Activated CD4-positive, alpha-beta T cell treated with anti-CD3 and anti-CD28 coated beads, Interleukin-2, Interleukin-4, amounts not matched to agents 100 ng/mL and 50 ng/mL, durations not matched to agents 16 hours and 8 hours (primary cell): ENCODE measurements around the gene LRRC32.

Experiments
- DNase-seq: peaks from one replicate; pipeline ENCODE4 v3.0.0-alpha.2; 2020; ENCODE audit warnings: low spot score

Gene LRRC32

DNA sequence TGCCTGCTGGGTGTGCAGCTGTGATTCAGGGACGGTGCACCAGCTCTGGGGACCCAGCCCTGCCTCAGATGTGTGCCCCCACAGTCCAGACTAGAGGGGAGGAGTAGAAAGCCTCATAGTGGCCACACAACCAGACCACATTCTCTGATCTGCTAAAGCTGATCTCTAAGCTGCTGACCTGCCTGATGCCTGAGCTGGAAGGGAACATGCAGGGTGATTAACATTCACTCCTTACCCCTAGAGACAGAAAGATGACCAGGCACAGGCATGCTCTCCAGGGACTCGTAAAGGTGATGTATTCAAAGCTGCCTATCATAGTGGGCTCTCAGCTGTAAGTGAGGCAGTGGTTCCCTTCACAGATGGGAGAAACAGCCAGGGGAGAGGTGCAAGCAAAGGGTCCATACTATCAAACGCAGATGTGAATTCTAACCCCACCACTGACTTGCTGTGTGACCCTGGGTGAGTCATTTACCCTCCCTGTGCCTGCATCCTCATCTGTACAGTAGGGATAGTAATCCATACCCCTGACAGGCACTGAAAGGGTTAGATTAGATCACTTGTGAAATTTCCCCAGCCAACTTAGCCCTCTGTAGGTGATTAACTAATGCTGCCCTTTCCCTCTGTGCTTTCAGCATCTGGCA lies 29.0 kb upstream of the LRRC32 start:
- no peak for DNase-seq

DNA sequence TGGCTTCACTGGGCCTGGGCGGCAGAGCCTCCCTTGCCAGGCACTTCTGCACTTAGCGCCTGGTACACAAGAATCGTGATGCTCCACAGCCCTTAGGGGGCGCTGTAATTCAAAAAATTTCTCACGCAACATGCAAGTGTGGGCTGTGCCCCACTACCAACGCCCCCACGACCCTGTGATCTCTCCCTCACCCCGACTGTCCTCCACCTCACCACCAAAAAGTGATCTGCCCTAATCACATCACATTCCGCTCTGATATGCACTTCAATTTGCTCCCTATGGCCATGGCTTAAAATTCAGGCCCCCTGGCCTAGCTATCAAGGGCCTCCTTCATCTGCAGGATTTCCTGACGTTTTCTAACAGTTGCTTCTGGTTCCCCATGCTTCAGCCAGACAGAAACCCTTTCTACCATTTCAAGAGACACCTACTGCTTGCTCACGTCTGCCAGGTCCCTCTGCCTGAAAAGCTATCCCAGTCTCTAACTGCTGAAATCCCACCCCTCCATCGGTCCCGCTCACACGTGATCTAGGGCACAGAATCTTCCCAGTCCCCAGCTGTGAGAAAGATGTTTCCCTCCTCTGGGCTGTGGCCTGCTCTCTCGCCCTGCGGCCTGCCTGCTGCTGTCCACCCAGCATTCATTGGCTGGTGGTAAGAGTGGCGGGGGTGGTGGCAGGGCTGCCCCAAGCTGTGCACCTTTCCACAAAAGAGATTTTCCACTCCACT lies 27.9 kb upstream of the LRRC32 start:
- DNase-seq = peak; percentile 25

DNA sequence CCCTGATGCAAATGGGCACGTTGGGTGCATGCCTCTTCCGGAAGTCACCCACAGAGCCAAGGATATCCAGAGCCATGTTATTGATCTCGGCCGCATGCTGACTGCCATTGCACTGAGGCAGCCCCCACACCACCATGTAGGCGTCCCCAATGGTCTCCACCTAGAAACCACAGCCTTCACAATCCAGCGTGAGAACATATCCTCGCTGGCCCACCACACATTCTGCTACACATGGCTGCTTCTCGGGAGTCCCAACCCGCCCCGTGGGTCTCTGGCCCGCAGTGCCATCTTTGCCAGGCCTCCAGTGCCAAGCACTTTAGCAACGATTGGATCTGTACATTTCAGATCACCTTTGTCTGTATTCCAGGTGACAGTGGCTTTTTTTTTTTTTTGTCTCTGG lies 26.2 kb upstream of the LRRC32 start:
- DNase-seq = no peak

DNA sequence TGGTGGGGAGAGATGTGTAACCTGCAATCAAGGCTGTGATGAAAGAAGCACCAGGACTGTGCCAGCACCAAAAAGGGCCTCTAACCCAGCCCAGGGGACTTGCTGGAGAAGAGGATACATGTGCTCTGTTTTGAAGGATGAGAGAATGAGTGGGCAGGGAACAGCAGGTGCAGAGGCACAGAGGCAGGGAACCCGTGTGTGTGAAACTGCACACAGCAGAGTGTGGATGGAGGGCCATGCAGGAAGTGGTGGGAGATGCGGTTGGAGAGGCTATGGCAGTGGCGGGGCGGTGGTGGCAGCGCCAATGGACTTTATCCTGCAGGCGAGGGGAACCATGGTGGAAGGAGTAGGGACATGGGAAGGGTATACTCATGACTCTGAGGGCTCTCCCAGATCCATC lies 25.2 kb upstream of the LRRC32 start:
- DNase-seq = no peak

DNA sequence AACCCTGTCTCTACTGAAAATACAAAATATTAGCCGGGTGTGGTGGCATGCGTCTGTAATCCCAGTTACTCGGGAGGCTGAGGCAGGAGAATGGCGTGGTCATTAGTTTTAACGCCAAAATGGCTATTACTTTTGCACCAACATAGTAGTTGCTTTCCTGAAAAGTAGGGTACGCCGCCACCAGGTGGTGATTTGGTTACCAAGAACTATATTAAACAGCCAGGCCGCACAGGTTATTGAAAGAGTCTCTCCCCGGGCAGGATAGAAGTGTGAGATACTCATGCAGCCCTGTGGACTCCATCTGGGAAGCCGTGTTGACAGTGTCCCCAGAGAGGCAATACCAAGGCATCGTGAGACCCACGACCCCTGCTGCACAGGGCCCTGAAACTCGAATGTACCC lies 24.6 kb upstream of the LRRC32 start:
- no peak for DNase-seq

DNA sequence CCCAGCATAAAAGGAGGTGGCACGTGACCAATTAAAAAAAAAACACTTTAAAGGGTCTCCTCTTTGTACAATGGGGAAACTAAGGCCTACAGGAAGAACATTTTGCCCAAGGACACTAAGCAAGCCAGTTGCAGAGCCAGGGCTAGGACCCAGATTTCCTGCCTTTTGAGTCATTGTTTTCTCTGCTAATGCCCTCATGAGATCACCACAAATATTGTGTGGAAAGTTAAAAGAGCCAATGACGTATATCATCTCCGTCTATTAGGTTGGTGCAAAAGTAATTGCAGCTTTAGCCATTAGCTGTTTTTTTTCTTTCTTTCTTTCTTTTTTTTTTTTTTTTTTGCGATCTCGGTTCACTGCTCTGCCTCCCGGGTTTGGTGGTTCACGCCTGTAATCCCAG lies 24.1 kb upstream of the LRRC32 start:
- no peak for DNase-seq

DNA sequence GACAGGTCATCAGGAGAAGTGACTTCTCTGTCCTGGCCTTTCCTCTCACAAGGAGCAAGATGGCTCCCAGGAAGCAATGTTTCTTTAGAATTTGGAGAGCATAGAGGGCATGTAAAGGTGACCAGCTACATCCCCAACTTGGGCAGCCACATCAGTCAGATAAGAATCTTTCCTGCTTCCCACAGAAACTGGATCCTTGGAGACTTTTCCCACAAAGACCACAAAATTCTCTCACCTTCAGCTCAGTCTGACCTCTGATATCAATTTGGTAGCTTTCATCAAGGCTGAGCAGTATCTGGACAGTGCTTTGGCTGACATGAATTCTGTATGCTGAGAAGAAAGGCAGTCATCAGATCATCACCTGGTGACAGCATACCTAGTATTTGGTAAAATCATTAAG lies 23.3 kb upstream of the LRRC32 start:
- DNase-seq = no peak

- DNase-seq = no peak
Measured at GRCh38 chr11:76692956-76693355, 22.4 kb upstream of the LRRC32 start.

- no peak for DNase-seq
Measured at GRCh38 chr11:76691655-76692054, 21.1 kb upstream of the LRRC32 start.

- no peak for DNase-seq
Measured at GRCh38 chr11:76690736-76691135, 20.2 kb upstream of the LRRC32 start.

- no peak for DNase-seq
Measured at GRCh38 chr11:76689313-76690260, 19.0 kb upstream of the LRRC32 start.

DNA sequence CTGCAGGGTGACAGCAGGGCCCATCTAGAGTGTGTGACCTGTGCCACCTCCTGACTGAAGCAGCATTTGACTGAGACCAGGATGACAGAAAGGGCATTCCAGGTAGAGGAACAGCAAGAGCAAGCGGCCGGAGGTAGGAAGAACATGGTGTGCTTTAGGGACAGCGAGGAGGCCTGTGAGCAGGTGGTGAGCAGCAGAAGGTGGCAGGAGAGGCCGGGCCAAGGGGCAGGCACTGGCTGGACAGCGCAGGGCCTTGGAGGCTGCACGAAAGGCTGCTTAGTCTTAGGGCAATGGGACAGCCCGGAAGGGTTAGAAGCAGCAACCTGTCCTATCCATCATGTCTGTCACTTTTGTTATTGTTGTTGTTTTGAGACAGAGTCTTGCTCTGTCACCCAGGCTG lies 17.6 kb upstream of the LRRC32 start:
- no peak for DNase-seq

- DNase-seq = no peak
Measured at GRCh38 chr11:76686261-76687079, 15.9 kb upstream of the LRRC32 start.

DNA sequence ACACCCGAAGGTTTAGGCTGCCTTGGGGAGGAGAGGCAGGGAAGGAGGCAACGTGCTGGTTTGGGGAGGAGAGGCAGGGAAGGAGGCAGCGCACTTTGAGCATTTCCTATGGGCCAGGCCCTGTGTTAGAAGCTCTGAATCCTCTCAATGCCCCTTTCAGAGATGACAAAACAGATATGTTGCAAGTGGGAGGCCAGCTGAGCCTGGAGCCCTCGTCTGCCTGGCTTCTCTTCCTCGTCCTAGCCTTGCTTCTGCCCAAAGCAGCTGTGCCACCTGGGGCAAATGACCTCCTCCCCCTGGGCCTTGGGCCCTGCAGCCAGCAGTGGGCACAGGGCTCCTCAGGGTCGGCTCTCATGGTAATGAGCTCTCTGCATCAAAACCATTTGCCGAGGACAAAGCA lies 15.3 kb upstream of the LRRC32 start:
- no peak for DNase-seq

GRCh38 chr11:76685237-76685636 lies 14.7 kb upstream of the LRRC32 start:
- DNase-seq = no peak

DNA sequence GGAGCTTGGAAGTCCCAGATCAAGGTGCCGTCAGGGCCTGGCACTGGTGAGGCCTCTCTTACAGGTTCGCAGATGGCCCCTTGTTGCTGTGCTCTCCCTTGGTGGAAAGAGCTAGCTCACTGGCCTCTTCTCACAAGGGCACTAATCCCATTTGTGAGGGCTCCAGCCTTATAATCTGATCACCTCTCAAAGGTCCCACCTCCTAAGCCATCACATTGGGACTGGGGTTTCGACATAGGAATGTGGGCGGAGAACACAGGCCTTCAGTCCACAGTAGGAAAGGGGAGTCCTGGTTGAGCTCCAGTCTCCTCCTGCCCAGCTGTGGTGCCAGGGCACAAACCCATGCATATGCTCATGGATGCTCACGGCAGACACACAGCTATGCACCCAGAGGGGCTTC lies 14.0 kb upstream of the LRRC32 start:
- no peak for DNase-seq

GRCh38 chr11:76683161-76684095 lies 12.9 kb upstream of the LRRC32 start:
- no peak for DNase-seq

DNA sequence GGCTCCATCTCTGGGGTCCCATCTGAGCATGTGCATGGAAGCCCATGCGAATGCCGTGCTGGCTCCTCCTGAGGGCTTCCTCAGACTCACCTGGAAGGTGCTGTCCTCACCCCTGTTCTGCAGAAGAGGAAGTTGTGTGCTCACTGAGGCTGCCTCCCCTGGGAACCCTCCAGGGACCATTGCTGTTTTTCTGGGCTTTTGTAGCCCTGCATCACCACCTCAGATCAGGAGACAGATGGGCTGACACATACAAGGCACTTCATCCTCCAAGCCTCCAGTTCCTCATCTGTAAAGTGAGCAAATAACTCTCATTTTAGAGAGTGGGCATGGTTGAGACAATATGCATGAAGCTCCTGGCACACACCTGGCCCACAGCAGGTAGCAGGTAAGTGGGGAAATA lies 12.1 kb upstream of the LRRC32 start:
- DNase-seq = no peak

- DNase-seq = no peak
Measured at GRCh38 chr11:76682106-76682505, 11.6 kb upstream of the LRRC32 start.

- DNase-seq = peak; percentile 77
Measured at GRCh38 chr11:76680518-76681425, 10.2 kb upstream of the LRRC32 start.
